H9 (cell line): Measurements from ENCODE around the gene FHIT. TPM values are rescaled to one million over a fixed set of nuclear protein-coding genes. Genes with fewer than 3 reads are reported as not detected.

Experiments used
- DNase-seq: peaks from one replicate; pipeline ENCODE4 v3.0.0-alpha.2; 2017
- H2AFZ ChIP-seq: one replicate; pipeline ENCODE4 v1.6.1; 2013; ENCODE audit warnings: mild to moderate bottlenecking, low read length, control low read depth, moderate library complexity
- H2AK5ac ChIP-seq: 2 replicates; pipeline ENCODE4 v1.6.1; 2013; ENCODE audit warnings: low read length, control low read depth, mixed read lengths; ENCODE audit not compliant: insufficient read length
- H2BK120ac ChIP-seq: one replicate; pipeline ENCODE4 v1.6.1; 2013; ENCODE audit warnings: low read depth, mild to moderate bottlenecking, low read length, control low read depth, inconsistent platforms; ENCODE audit not compliant: poor library complexity, severe bottlenecking
- H2BK12ac ChIP-seq: 2 replicates; pipeline ENCODE4 v1.6.1; 2013; ENCODE audit warnings: low read length, control low read depth, mixed read lengths, low read depth; ENCODE audit not compliant: insufficient read length
- H2BK15ac ChIP-seq: 2 replicates; pipeline ENCODE4 v1.6.1; 2013; ENCODE audit warnings: low read depth, low read length, control low read depth
- H2BK20ac ChIP-seq: one replicate; pipeline ENCODE4 v1.6.1; 2013; ENCODE audit warnings: low read depth, mild to moderate bottlenecking, low read length, control low read depth, inconsistent platforms; ENCODE audit not compliant: poor library complexity, severe bottlenecking
- H2BK5ac ChIP-seq: 2 replicates; pipeline ENCODE4 v1.6.1; 2013; ENCODE audit warnings: low read length, control low read depth, mixed read lengths; ENCODE audit not compliant: insufficient read length
- H3K14ac ChIP-seq: 2 replicates; pipeline ENCODE4 v1.6.1; 2013; ENCODE audit warnings: low read length, control low read depth; ENCODE audit not compliant: insufficient read depth
- H3K18ac ChIP-seq: 2 replicates; pipeline ENCODE4 v1.6.1; 2013; ENCODE audit warnings: low read depth, mild to moderate bottlenecking, mixed read lengths, low read length, control low read depth; ENCODE audit not compliant: insufficient read length
- H3K23ac ChIP-seq: 2 replicates; pipeline ENCODE4 v1.6.1; 2013; ENCODE audit warnings: low read length, control low read depth, mixed read lengths, low read depth; ENCODE audit not compliant: insufficient read length
- H3K23me2 ChIP-seq: 2 replicates; pipeline ENCODE4 v1.6.1; 2013; ENCODE audit warnings: low read depth, mild to moderate bottlenecking, mixed read lengths, low read length, control low read depth; ENCODE audit not compliant: insufficient read length, poor library complexity, severe bottlenecking
- H3K27ac ChIP-seq: 2 replicates; pipeline ENCODE4 v1.5.1; 2013; ENCODE audit warnings: low read length, control low read depth, mixed read lengths, low read depth; ENCODE audit not compliant: insufficient read length
- H3K27me3 ChIP-seq: 2 replicates; pipeline ENCODE4 v1.6.1; 2013; ENCODE audit warnings: low read length, control low read depth, inconsistent platforms; ENCODE audit not compliant: insufficient read depth
- H3K4ac ChIP-seq: 2 replicates; pipeline ENCODE4 v1.6.1; 2013; ENCODE audit warnings: low read depth, mild to moderate bottlenecking, control low read depth, inconsistent platforms, low read length, moderate library complexity
- H3K4me1 ChIP-seq: 2 replicates; pipeline ENCODE4 v1.6.1; 2013; ENCODE audit warnings: low read length, control low read depth, inconsistent platforms; ENCODE audit not compliant: insufficient read depth
- H3K4me2 ChIP-seq: 2 replicates; pipeline ENCODE4 v1.6.1; 2013; ENCODE audit warnings: low read length, control low read depth, mixed read lengths; ENCODE audit not compliant: insufficient read length, insufficient read depth
- H3K56ac ChIP-seq: 2 replicates; pipeline ENCODE4 v1.6.1; 2013; ENCODE audit warnings: low read depth, mild to moderate bottlenecking, mixed read lengths, low read length, control low read depth; ENCODE audit not compliant: insufficient read length
- H3K79me1 ChIP-seq: 2 replicates; pipeline ENCODE4 v1.6.1; 2013; ENCODE audit warnings: low read depth, mild to moderate bottlenecking, moderate library complexity, low read length, control low read depth, inconsistent platforms; ENCODE audit not compliant: insufficient read depth, poor library complexity, severe bottlenecking
- H3K79me2 ChIP-seq: 2 replicates; pipeline ENCODE4 v1.6.1; 2013; ENCODE audit warnings: low read length, control low read depth, inconsistent platforms; ENCODE audit not compliant: insufficient read depth
- H3K9ac ChIP-seq: 2 replicates; pipeline ENCODE4 v1.6.1; 2013; ENCODE audit warnings: low read length, control low read depth, mixed read lengths; ENCODE audit not compliant: insufficient read length; ENCODE audit errors: extremely low read depth
- H3K9me3 ChIP-seq: one replicate; pipeline ENCODE4 v1.6.1; 2013; ENCODE audit warnings: low read depth, low read length, inconsistent platforms; ENCODE audit not compliant: control insufficient read depth
- H3T11ph ChIP-seq: one replicate; pipeline ENCODE4 v1.6.1; 2013; ENCODE audit warnings: mild to moderate bottlenecking, low read length, control low read depth, inconsistent platforms
- H4K20me1 ChIP-seq: one replicate; pipeline ENCODE4 v1.6.1; 2013; ENCODE audit not compliant: control insufficient read depth, insufficient read length, insufficient read depth
- H4K5ac ChIP-seq: 2 replicates; pipeline ENCODE4 v1.6.1; 2013; ENCODE audit warnings: low read depth, mild to moderate bottlenecking, mixed read lengths, low read length, control low read depth; ENCODE audit not compliant: insufficient read length
- H4K8ac ChIP-seq: replicated peaks from 2 replicates; pipeline ENCODE4 v1.6.1; 2013; ENCODE audit warnings: low read length, control low read depth, mixed read lengths, low read depth; ENCODE audit not compliant: insufficient read length
- H4K91ac ChIP-seq: 2 replicates; pipeline ENCODE4 v1.6.1; 2013; ENCODE audit warnings: low read depth, mild to moderate bottlenecking, moderate library complexity, mixed read lengths, low read length, control low read depth; ENCODE audit not compliant: insufficient read length
- H3K27ac Mint-ChIP-seq, 3 experiments: 2 replicates in 2 of 3; 3 replicates in 1 of 3; pipeline ENCODE4 v1.8.0; 2020 to 2021; ENCODE audit warnings: mixed read lengths in 3 of 3, mild to moderate bottlenecking in 1 of 3, moderate library complexity in 1 of 3
- H3K27me3 Mint-ChIP-seq: 2 replicates; pipeline ENCODE4 v1.8.0; 2021; ENCODE audit warnings: low read depth, mild to moderate bottlenecking, moderate library complexity, mixed read lengths
- H3K36me3 Mint-ChIP-seq, 3 experiments: 2 replicates in 2 of 3; 3 replicates in 1 of 3; pipeline ENCODE4 v1.8.0; 2020 to 2021; ENCODE audit warnings: low read depth in 3 of 3, mixed read lengths in 3 of 3; ENCODE audit not compliant: insufficient read depth in 1 of 3
- H3K4me1 Mint-ChIP-seq, 2 experiments: 2 replicates each; pipeline ENCODE4 v1.8.0; 2020; ENCODE audit warnings: mixed read lengths in 2 of 2
- H3K4me3 Mint-ChIP-seq, 2 experiments: 2 replicates in 1 of 2; 3 replicates in 1 of 2; pipeline ENCODE4 v1.8.0; 2020 to 2021; ENCODE audit warnings: mild to moderate bottlenecking in 2 of 2, mixed read lengths in 2 of 2, moderate library complexity in 1 of 2
- H3K9me3 Mint-ChIP-seq, 2 experiments: 2 replicates in 1 of 2; 3 replicates in 1 of 2; pipeline ENCODE4 v1.8.0; 2020; ENCODE audit warnings: mild to moderate bottlenecking in 2 of 2, mixed read lengths in 2 of 2, moderate library complexity in 1 of 2
- WGBS: extraction: QIAGEN DNeasy Blood & Tissue Kit; methylation state at CpG from one replicate; pipeline ENCODE4 v1.1.7; 2013; ENCODE audit warnings: missing lambda C conversion rate, low lambda C conversion rate, mixed read lengths; ENCODE audit not compliant: insufficient read length; ENCODE audit errors: extremely low coverage; 5-methylcytosine and 5-hydroxymethylcytosine counted together
- total RNA-seq: library from RNA; stranded (reverse); gene quantifications from 2 replicates; pipeline ENCODE4 v1.2.1, GENCODE V29; 2021
- TF ChIP-seq, protein P1 (sequence below): fragments of 200-600 bp; sonication (generic); conservative IDR thresholded peaks from 3 replicates; pipeline ENCODE4 v1.8.0; 2021; ENCODE audit warnings: antibody characterized with exemption, mild to moderate bottlenecking

The FHIT gene
- total RNA-seq, 1 experiment from 2014 or later, result 3.0 TPM

DNA sequence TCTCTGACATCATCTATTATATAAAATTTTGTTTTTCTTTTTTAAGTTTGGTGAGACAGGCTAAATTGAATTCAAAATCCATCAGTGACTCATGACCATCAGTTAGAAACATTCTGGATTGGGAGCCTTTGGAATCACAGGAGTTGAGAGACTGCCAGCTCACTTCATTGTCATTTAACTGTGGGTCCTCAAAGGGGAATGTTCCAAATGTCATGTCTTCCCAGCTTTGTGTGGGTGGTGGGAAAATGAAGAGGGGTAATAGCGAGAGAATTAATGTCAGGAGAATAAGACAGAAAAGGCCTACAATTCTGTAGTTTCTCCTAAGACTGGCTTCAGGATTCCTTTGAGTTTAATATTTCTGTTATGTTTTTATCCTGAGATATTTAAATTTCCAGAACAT, 1051.9 kb downstream of the FHIT start:
- no peak overlapping the region for H3K14ac ChIP-seq
- H3K9me3 ChIP-seq, result no peaks in the 10 kb centered on the region
- H4K5ac ChIP-seq, result no peak overlapping the region
- no peak overlapping the region for H3K4ac ChIP-seq
- no peak overlapping the region for H3K4me2 ChIP-seq
- H3K4me1 ChIP-seq, result no peaks in the 10 kb centered on the region; the same call in 1 of the 2 replicates
- H2BK15ac ChIP-seq, result no peak overlapping the region
- H2BK12ac ChIP-seq, result no peak overlapping the region
- no peak overlapping the region for H3K18ac ChIP-seq
- DNase-seq, result no peak
- H4K91ac ChIP-seq, result no peak overlapping the region
- Mint-ChIP-seq H3K27ac (no peak overlapping the region), H3K9me3 (no peaks in the 10 kb centered on the region), H3K4me1 (peaks cover 8 to 9% of the 10 kb centered on the region in 2 experiments; a peak in 2 of 4 replicates), H3K27me3 (no peaks in the 10 kb centered on the region), H3K4me3 (no peak overlapping the region), H3K36me3 (no peaks in the 10 kb centered on the region)
- H3T11ph ChIP-seq, result no peak overlapping the region
- no peak overlapping the region for H3K9ac ChIP-seq
- H4K8ac ChIP-seq, result no peak overlapping the region
- no peak overlapping the region for H2BK20ac ChIP-seq
- no CpG with 5 or more reads among the region's 1 CpG for WGBS
- H3K79me1 ChIP-seq, result no peaks in the 10 kb centered on the region
- H3K23ac ChIP-seq, result no peak overlapping the region
- H2BK5ac ChIP-seq, result no peak overlapping the region
- no peak overlapping the region for H2AK5ac ChIP-seq
- H3K56ac ChIP-seq, result no peak overlapping the region
- no peaks in the 10 kb centered on the region for H3K27me3 ChIP-seq
- no peaks in the 10 kb centered on the region for H3K79me2 ChIP-seq
- no peak overlapping the region for H3K27ac ChIP-seq
- no peak overlapping the region for H2AFZ ChIP-seq
- TF ChIP-seq, protein P1, sequence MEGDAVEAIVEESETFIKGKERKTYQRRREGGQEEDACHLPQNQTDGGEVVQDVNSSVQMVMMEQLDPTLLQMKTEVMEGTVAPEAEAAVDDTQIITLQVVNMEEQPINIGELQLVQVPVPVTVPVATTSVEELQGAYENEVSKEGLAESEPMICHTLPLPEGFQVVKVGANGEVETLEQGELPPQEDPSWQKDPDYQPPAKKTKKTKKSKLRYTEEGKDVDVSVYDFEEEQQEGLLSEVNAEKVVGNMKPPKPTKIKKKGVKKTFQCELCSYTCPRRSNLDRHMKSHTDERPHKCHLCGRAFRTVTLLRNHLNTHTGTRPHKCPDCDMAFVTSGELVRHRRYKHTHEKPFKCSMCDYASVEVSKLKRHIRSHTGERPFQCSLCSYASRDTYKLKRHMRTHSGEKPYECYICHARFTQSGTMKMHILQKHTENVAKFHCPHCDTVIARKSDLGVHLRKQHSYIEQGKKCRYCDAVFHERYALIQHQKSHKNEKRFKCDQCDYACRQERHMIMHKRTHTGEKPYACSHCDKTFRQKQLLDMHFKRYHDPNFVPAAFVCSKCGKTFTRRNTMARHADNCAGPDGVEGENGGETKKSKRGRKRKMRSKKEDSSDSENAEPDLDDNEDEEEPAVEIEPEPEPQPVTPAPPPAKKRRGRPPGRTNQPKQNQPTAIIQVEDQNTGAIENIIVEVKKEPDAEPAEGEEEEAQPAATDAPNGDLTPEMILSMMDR, result no peak
- no peaks in the 10 kb centered on the region for H3K23me2 ChIP-seq
- no peak overlapping the region for H2BK120ac ChIP-seq
- no peaks in the 10 kb centered on the region for H4K20me1 ChIP-seq
